Stimulated activated naive CD8-positive, alpha-beta T cell treated with anti-CD3 and anti-CD28 coated beads, Interleukin-15, amount 100 ng/mL, for 72 hours (primary cell): ENCODE measurements around the gene NRXN2.

Experiments
- ATAC-seq: fragments of 150-1000 bp; cut with Tn5 transposase; 2 replicates; pipeline ENCODE4 v1.10.0; 2021; ENCODE audit warnings: mild to moderate bottlenecking, moderate library complexity
- DNase-seq, 2 donors: peaks; one replicate each; pipeline ENCODE4 v3.0.0; 2021 to 2022
- H3K27ac Mint-ChIP-seq, 2 donors: one replicate each; pipeline ENCODE4 v1.8.0; 2022; ENCODE audit warnings: mild to moderate bottlenecking in 2 of 2, mixed read lengths in 2 of 2, moderate library complexity in 2 of 2
- H3K27me3 Mint-ChIP-seq: one replicate; pipeline ENCODE4 v1.8.0; 2022; ENCODE audit warnings: mixed read lengths
- H3K4me1 Mint-ChIP-seq: one replicate; pipeline ENCODE4 v1.8.0; 2022; ENCODE audit warnings: mild to moderate bottlenecking, mixed read lengths
- H3K4me3 Mint-ChIP-seq, 2 donors: one replicate each; pipeline ENCODE4 v1.8.0; 2022; ENCODE audit warnings: mild to moderate bottlenecking in 2 of 2, mixed read lengths in 2 of 2, moderate library complexity in 1 of 2
- H3K9me3 Mint-ChIP-seq, 2 donors: one replicate each; pipeline ENCODE4 v1.8.0; 2022; ENCODE audit warnings: mixed read lengths in 2 of 2

NRXN2 gene

GRCh38 chr11:64752175-64752970 is 29.4 kb upstream of the NRXN2 start:
- Mint-ChIP-seq H3K27ac (peak overlapping the region in 1 of 2 donors; percentile 75), H3K27me3 (no peaks in the 10 kb centered on the region), H3K4me3 (no peak overlapping the region), H3K4me1 (peaks cover 43% of the 10 kb centered on the region), H3K9me3 (no peaks in the 10 kb centered on the region)
- ATAC-seq (no peak), DNase-seq (no peak)

GRCh38 chr11:64751580-64751979 is 28.6 kb upstream of the NRXN2 start:
- Mint-ChIP-seq H3K4me1 (peaks cover 41% of the 10 kb centered on the region), H3K9me3 (no peaks in the 10 kb centered on the region), H3K27ac (peak overlapping the region in 1 of 2 donors; percentile 46), H3K4me3 (no peak overlapping the region), H3K27me3 (no peaks in the 10 kb centered on the region)
- ATAC-seq (no peak), DNase-seq (no peak)

GRCh38 chr11:64751136-64751535 is 28.1 kb upstream of the NRXN2 start:
- H3K27me3 Mint-ChIP-seq, result no peaks in the 10 kb centered on the region
- ATAC-seq (no peak), DNase-seq (no peak)
- peak overlapping the region in 1 of 2 donors; percentile 10 for H3K27ac Mint-ChIP-seq
- no peak overlapping the region for H3K4me3 Mint-ChIP-seq
- H3K4me1 Mint-ChIP-seq, result peaks cover 46% of the 10 kb centered on the region
- no peaks in the 10 kb centered on the region for H3K9me3 Mint-ChIP-seq

- DNase-seq (no peak), ATAC-seq (no peak)
- H3K4me1 Mint-ChIP-seq, result peaks cover 52% of the 10 kb centered on the region
- H3K4me3 Mint-ChIP-seq, result no peak overlapping the region
- no peaks in the 10 kb centered on the region for H3K9me3 Mint-ChIP-seq
- H3K27me3 Mint-ChIP-seq, result no peaks in the 10 kb centered on the region
- H3K27ac Mint-ChIP-seq, result peak overlapping the region in 1 of 2 donors; percentile 88
Observed at GRCh38 chr11:64750361-64751054, 27.5 kb upstream of the NRXN2 start.

- H3K9me3 Mint-ChIP-seq, result no peaks in the 10 kb centered on the region
- no peaks in the 10 kb centered on the region for H3K27me3 Mint-ChIP-seq
- ATAC-seq (no peak), DNase-seq (no peak)
- H3K4me3 Mint-ChIP-seq, result no peak overlapping the region
- H3K27ac Mint-ChIP-seq, result no peak overlapping the region
- H3K4me1 Mint-ChIP-seq, result peaks cover 53% of the 10 kb centered on the region
Observed at GRCh38 chr11:64747961-64748665, 25.1 kb upstream of the NRXN2 start.

GRCh38 chr11:64746486-64746885 is 23.5 kb upstream of the NRXN2 start:
- H3K4me3 Mint-ChIP-seq, result peak overlapping the region in 1 of 2 donors; percentile 12
- no peaks in the 10 kb centered on the region for H3K27me3 Mint-ChIP-seq
- ATAC-seq (no peak), DNase-seq (no peak)
- H3K4me1 Mint-ChIP-seq, result peaks cover 49% of the 10 kb centered on the region
- H3K9me3 Mint-ChIP-seq, result no peaks in the 10 kb centered on the region
- H3K27ac Mint-ChIP-seq, result peak overlapping the region in 1 of 2 donors; percentile 51

- H3K4me3 Mint-ChIP-seq, result peak overlapping the region; percentile 90 to 93
- peak overlapping the region; percentile 45 to 97 for H3K27ac Mint-ChIP-seq
- DNase-seq (peak; percentile 77 to 85), ATAC-seq (peak; percentile 62)
- H3K27me3 Mint-ChIP-seq, result no peaks in the 10 kb centered on the region
- H3K9me3 Mint-ChIP-seq, result no peaks in the 10 kb centered on the region
- peaks cover 52% of the 10 kb centered on the region for H3K4me1 Mint-ChIP-seq
Observed at GRCh38 chr11:64745521-64746328, 22.7 kb upstream of the NRXN2 start.

GRCh38 chr11:64745189-64745520 is 22.2 kb upstream of the NRXN2 start:
- peak overlapping the region; percentile 45 to 97 for H3K27ac Mint-ChIP-seq
- H3K4me3 Mint-ChIP-seq, result peak overlapping the region; percentile 90 to 93
- H3K27me3 Mint-ChIP-seq, result no peaks in the 10 kb centered on the region
- DNase-seq (peak; percentile 57 to 87), ATAC-seq (peak; percentile 55)
- H3K4me1 Mint-ChIP-seq, result peaks cover 52% of the 10 kb centered on the region
- H3K9me3 Mint-ChIP-seq, result no peaks in the 10 kb centered on the region

- H3K4me1 Mint-ChIP-seq, result peaks cover 54% of the 10 kb centered on the region
- no peaks in the 10 kb centered on the region for H3K27me3 Mint-ChIP-seq
- H3K9me3 Mint-ChIP-seq, result no peaks in the 10 kb centered on the region
- DNase-seq, result peak in 1 of 2 donors; percentile 52
- ATAC-seq, result peak; percentile 2
- peak overlapping the region; percentile 92 to 93 for H3K4me3 Mint-ChIP-seq
- no peak overlapping the region for H3K27ac Mint-ChIP-seq
Observed at GRCh38 chr11:64744544-64745188, 21.7 kb upstream of the NRXN2 start.

GRCh38 chr11:64743591-64744543 is 20.9 kb upstream of the NRXN2 start, which contains the start of gene RASGRP2:
Gene RASGRP2 (minus strand): TSS chr11:64744142. CDS start chr11:64742866, 1,276 bp downstream.
- Mint-ChIP-seq H3K4me3 (peak within 1 kb of the TSS; percentile 92 to 93), H3K9me3 (no peaks in the 10 kb centered on the region), H3K27me3 (no peaks in the 10 kb centered on the region), H3K4me1 (peaks cover 58% of the 10 kb centered on the region), H3K27ac (peak within 1 kb of the TSS; percentile 24 to 71)
- DNase-seq, result peak; percentile 89 to 90
- peak; percentile 66 for ATAC-seq

- no peaks in the 10 kb centered on the region for H3K27me3 Mint-ChIP-seq
- H3K4me3 Mint-ChIP-seq, result peak overlapping the region; percentile 84 to 92
- peak; percentile 77 to 87 for DNase-seq
- H3K4me1 Mint-ChIP-seq, result peaks cover 58% of the 10 kb centered on the region
- H3K27ac Mint-ChIP-seq, result no peak overlapping the region
- H3K9me3 Mint-ChIP-seq, result no peaks in the 10 kb centered on the region
- peak; percentile 30 for ATAC-seq
Observed at GRCh38 chr11:64742889-64743590, 20.0 kb upstream of the NRXN2 start.

- peak; percentile 13 for ATAC-seq
- Mint-ChIP-seq H3K27ac (peak overlapping the region in 1 of 2 donors; percentile 80), H3K4me3 (peak overlapping the region; percentile 76 to 84), H3K9me3 (no peaks in the 10 kb centered on the region), H3K4me1 (peaks cover 59% of the 10 kb centered on the region), H3K27me3 (no peaks in the 10 kb centered on the region)
- peak in 1 of 2 donors; percentile 50 for DNase-seq
Observed at GRCh38 chr11:64742087-64742888, 19.3 kb upstream of the NRXN2 start.
